Measurements from ENCODE around the gene VWA5A.
A peak's percentile ranks its signal among the peaks of the same experiment; 100 is the strongest.
"Not testable (repeated sequence)": the region's sequence is repeated elsewhere in the genome, so short reads cannot be mapped to it uniquely, and the experiment has no call there.

VWA5A gene

DNA sequence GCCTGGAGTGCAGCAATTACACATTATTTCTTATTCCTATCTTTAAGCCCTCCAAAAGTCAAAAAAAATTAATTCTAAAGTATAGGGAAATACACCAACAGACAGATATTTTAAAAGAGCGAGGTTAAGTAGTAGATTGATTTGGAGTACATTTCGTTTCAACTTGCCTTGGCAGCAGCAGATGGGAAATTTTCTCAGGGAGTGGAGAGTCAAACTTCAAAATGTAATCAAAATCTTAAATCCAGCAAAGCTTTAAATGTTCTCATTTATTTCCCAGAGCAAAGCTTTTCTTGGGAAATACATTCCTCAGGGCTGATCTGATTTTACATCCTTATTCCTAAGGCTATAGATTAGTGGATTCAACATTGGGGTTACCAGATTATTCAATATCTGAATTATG is 21.9 kb upstream of the VWA5A start:
- DNase-seq, result no peak

DNA sequence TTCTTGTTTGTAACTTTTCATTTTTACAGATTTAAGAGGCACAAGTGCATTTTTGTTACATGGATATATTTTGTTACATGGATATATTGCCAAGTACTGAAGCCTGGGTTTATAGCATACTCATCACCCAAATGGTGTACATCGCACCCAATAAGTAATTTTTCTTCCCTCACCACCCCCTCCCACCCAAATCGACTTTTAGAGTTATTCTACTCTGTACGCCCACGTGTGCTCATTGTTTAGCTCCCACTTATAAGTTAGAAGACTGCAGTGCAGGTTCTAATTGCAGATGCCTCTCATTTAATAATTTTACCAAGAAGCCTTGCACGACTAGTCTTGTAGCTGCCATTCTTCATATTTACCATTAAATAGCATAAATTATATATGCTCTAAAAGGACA is 20.5 kb upstream of the VWA5A start:
- DNase-seq, result no peak

DNA sequence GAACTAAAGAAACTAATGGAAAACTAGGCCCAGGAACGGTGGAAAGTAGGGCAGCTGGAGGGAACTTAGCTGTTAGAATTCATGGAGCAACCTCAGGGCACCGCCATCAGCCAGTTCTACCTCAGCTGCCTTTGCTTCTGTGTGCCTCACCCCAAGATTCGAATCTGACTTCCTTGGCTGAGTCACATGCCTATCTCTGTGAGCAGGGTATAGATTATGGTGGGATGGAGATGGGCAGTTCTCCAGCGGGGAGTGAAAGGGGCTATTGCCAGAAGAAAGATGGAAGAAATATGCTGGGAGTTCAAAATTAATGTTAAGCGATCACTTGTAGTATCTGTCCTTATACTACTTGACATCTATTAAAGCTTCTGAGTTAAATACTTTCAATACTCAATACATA is 18.9 kb upstream of the VWA5A start:
- peak; percentile 63 for DNase-seq

DNA sequence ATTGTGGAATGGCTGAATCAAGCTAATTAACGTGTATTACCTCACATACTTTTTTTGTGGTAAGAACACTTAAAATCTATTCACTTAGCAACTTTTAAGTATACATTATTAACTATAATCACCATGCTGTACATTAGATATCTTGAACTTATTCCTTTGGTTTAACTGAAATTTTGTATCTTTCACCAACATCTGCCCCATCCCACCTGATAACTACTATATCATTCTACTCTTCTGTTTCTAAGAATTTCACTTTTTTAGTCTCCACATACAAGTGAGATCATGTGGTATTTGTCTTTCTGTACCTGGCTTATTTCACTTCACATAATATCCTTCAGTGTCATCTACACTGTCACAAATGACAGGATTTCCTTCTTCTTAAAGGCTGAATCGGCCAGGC is 17.1 kb upstream of the VWA5A start:
- peak; percentile 64 for DNase-seq

DNA sequence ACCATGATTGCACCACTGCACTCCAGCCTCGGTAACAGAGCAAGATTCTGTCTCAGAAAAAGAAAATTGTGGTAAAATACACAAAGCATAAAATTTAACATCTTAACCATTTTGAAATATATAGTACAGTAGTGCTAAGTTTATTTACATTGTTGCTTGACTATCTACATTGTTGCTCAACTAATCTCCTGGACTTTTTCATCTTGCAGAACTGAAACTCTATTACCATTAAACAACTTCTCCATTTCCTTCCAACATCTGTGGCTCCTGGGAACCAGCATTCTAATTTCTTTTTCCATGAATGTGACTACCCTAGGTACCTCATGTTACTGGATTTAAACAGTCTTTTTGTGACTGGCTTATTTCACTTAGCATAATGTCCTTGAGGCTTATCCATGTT is 13.5 kb upstream of the VWA5A start:
- DNase-seq, result peak; percentile 53

DNA sequence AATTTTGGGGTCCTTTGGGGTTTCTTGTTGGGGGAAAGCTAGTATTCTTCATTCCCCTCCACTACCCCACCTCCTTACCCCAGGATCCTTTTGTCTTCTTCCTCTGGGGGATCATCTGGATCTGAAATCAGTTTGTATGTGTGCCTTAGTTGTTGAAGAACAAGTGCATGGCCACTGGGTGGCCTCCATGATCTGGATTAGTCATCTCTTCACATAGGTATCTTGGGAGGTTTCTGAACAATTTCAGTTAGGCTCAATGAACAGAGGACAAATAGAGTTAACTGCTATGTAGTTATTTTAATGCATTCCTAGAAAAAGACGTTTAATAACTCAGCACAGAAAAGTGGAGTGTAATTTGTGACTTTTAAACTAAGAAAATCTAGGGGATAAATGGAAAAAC is 7.1 kb upstream of the VWA5A start:
- peak; percentile 92 for DNase-seq

DNA sequence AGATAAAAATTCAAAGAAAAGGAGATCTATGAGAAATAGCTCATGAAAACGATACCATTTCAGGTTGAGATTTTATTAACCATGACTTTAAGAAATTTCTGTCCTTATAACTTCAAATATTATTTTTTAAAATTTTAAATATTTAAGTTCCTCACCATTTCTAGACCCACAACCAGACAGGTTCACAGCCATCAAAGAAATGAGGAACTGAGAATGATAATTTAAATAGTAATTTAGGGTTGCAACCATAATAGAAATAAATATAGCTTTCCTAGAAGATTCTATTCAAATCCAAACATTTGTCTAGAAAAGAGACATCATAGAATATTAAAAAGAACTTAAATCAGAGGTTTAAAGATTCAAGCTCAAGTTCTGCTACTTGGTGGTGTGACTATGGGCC is 5.9 kb upstream of the VWA5A start:
- DNase-seq, result no peak

DNA sequence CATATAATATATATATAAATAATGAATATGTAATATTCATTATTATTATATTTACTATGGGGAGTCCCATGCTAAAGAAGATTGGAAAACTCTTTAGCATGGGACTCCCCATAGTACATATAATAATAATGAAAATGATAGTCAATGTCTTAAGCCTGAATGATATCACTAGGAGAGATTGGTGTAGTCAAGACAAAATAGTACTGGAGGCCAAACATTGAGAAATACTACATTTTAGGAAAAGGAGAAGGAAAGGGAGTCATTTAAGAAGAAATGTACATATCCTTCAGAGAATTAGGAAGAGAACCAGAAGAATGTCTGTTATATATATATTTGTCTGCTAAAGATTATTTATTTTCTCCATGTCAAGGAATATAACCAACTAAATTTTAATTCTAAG is 5.0 kb upstream of the VWA5A start:
- DNase-seq, result no peak

DNA sequence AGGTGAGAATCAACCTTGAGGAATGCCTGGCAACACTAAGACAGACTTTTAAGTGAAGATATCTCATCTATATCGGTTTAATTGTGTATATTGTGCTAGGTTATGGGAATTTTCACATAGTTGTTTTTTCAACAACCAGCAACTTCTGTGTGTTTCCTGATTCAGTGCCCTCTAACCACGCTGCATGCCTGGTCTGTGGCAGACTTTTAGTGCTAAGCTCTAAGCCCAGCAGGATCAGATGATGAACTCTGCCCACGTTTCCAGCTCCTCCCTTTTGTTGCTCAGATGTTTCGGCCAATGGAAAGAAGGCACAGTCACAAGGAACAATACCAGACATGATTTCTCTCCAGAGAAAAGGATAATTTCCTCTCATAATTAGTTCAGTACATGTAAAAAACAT is 1.4 kb upstream of the VWA5A start:
- peak; percentile 44 for DNase-seq

DNA sequence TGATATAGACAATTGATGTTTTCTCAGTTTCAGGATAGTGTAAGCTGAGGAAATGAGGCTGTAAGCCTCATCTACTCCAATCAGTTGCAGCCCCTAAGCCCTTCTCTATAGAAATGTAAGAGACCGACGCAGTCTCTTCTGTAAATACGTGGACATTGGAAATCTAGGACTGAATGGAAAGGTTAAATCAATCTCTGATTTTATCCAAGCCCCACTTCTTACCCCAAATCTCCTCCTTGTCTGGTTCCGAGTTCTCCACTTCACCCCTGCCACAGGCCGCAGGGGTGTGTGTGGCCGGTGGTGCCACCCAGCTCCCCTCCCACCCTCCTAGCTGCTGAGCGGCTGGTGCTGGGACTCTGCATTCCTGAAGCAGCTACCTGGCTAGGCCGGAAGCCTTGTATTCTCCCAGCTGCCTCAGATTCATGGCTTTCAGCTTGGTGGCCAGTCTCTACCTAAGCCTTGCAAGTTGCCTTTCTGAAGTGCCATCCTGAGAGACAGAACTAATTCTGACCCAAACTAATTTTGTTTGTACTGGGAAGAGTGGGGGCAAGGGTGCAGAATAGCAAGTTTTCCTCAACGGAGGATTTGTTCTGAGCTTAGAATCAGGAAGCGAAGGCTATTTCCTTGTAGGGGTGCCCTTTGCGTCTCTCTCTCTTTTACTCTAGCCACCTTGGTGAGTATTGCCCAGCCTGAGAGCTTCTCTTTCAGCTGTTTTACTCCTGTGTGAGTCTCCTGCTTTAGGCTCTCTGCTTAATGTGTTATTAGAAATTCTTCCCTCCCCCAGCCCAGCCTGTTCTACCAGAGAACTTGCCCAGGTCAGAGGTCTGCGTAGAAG is 749 bp downstream of the VWA5A start:
- no peak for DNase-seq

DNA sequence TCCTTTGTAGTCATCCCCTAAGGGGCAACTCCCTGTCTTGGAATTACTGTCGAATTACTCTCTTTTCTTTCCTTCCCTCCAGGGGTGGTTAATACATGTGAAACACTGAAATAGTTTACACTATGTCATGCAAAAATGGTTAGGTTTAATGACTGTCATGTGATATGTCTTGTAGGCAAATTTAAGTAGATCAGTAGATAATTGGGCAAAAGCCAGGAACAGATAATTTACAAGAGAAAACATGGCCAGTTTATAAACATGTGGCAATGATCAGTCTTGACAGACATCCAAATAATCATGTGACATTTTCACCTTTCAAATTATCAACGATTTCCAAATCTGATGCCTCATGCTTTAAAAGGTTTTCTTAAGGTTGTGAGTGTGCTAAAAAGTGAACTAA is 3.9 kb downstream of the VWA5A start:
- DNase-seq, result no peak

DNA sequence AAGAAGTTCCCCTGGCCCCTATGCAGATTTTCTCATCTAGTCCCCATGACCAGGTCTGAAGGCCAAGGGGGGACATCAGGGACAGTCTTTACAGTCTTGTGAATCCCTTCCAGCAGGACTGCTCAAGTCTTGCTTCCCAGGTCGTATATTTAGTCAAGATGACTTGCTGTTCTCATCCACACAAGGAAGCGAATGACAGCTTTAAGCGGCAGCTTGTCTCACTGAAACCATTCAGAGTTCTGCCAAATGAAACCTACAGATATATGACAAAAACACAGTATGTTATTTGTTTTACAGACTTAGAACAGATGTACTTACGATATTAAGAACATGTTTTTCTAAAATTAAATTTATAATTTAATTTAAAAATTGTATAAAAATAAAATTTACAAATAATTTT is 5.6 kb downstream of the VWA5A start:
- no peak for DNase-seq

DNA sequence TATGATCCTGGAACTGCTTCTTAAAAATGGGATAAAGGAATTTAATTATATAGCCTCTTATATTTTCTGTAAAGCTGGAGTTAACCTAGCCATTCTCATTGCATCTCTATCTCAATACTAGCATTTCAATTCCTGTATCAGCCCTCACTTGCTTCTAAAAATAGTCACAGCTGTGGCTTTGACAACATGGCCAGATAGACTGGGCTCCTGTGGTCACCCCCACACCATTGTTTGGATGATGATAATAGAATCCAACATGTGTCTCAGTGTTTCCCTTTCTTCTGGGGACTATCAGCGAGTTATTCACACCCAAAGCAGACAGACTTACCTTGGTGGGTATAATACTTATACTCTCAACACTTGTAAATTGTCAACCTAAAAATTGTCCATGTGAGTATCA is 6.9 kb downstream of the VWA5A start:
- DNase-seq, result peak; percentile 96

DNA sequence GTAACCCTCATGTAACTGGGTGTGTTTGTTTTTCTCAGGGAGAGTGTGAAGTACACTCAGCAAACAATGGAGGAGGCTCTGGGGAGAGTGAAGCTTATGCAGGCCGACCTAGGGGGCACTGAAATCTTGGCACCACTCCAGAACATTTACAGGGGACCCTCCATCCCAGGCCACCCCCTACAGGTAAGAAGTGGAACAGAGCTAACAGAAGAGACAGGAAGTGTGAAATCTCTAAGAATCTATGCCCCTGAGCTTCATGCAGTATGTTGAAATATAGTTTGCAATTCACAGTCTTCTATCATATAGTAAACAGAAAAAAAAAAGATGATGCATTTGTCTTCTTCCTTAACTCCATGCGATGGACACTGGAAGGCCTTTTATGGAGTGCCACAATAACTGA is 8.4 kb downstream of the VWA5A start:
- no peak for DNase-seq

DNA sequence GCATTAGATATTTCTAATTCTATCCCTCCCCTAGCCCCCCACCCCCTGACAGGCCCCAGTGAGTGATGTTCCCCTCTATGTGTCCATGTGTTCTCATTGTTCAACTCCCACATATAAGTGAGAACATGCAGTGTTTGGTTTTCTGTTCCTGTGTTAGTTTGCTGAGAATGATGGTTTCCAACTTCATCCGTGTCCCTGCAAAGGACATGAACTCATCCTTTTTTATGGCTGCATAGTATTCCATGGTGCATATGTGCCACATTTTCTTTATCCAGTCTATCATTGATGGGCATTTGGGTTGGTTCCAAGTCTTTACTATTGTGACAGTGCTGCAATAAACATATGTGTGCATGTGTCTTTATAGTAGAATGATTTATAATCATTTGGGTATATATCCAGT is 11.9 kb downstream of the VWA5A start:
- not testable (repeated sequence) for DNase-seq

DNA sequence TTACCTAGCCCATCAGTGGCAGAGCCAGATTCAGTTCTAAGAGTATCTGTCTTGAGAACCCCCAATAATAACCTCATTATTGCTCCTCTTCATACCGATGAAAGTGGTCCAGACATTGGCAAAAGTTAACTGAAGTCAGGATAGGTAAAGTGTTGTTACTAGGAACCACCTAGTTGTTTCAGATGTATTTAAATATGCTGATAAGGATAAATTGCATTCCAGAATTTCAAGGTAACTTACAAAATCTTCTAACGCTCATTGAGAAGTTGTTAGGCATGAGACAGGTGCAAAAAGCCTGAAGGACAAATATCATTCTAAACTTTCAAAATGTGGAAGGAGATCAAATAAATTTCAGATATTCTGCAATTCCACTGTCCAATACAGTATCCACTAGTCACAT is 27.8 kb downstream of the VWA5A start:
- no peak for DNase-seq

DNA sequence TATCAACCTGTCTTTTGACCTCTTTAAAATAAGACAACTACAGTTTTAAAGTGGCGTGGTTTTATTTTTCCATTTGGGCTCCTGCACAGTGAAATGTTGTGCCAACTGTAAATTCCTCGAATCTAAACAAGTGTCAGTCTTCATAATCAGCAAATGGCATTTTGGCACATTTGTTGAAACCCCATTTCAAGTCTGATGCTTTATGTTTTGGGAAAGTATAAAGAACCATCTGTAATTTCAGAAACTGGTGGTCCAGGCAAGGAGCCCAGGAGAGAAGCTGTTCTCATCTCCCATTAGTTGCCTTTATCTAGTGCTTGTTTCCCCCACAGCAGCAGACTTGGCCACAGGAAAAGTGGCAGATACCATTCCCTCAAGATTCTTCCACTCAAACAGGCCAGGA is 32.7 kb downstream of the VWA5A start:
- DNase-seq, result no peak

DNA sequence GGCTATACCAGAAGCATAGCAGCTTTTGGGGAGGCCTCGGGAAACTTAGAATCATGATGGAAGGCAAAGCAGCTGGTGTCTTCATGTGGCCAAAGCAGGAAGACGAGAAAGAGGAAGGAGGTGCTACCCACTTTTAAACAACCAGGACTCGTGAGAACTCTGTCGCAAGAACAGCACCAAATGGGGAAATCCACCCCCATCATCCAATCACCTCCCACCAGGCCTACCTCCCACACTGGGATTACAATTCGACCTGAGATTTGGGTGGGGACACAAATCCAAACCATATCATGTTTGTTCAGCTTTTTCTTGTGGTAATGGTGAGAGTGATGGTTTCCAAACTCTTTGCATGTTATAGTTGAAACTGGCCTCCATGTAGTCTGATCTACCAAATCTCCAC is 35.4 kb downstream of the VWA5A start:
- DNase-seq, result peak; percentile 90

DNA sequence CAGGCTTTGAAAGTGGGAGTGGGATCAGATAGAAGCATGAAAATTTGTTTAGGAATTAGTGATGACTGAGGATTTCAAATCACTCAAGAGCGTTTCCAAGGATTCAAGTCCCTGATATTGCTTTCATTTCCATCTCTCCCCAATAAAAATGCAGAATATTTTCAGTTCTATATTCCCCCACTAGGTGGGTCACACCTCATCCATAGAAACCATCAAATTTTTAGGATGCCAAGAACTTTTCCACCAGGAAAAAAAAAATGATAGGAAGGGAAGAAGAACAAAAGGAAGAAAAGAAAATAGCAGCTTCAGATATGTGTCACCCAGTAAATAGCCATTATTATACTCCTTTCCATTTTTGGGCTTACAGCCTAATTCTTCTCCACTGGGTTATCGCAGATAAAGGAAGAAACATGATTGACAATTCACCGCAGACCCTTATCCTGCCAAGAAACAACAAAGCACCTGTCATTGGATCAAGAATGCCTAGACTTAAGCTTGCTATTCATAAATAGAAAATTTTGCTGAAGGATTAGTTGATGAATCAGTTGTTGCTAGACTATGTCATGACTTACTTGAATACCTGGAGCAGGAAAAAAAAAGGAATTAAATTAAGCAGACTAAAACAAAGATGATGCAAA is 37.6 kb downstream of the VWA5A start:
- no peak for DNase-seq

DNA sequence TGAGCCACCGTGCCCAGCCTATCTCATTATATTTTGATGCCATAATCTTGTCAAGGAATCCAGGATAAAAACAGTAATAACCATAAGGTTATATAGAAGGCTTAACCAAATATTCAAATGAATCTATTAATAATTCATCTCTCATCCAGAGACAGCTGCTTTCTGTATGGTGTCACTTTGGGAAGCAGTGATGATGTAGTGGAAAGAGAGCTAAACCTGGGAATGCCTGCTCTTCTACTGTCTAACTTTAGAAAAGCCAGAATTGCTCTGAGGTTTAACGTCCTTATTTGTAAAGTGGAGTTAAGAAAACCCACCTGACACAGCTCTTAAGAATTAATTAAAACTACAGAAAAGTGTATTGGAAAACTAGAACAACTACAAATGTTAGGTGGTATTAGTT is 38.6 kb downstream of the VWA5A start:
- no peak for DNase-seq

DNA sequence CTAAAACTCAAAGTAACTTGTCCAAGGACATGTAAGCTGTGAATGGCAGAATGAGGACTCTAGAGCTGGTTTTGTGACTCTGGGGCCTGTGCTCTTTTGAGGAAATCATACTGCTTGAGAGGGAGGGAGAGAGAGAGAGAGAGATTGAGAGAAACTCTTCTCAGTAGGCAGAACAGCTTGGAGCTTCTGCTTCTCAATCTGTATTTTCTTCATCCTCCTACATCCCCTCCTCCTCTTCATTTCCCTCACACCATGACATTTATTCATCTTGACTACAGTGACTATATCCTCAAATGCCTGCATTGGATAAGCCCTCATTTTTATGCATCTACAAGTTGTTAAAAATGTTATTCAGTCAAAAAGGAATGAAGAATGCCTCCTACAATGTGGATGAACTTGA is 44.2 kb downstream of the VWA5A start:
- no peak for DNase-seq

DNA sequence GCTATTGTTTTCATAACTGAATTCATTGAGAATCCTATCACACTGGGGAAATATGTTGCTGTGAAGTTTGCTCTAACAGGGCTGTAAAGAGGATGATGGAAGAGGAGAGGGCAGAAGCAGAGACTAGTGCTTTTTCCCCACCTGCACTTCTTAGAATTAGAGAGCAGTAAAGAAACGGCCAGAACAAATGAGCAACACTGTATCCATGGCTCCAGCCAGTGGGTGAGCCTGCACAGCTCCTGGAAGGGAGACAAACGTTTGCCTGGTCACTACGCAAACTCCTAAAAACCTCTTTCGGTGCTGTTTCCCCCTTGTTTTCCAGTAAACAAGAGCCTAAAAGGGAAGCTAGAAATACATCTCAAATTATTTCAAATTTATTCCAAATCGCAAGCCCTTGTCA is 45.7 kb downstream of the VWA5A start:
- no peak for DNase-seq

DNA sequence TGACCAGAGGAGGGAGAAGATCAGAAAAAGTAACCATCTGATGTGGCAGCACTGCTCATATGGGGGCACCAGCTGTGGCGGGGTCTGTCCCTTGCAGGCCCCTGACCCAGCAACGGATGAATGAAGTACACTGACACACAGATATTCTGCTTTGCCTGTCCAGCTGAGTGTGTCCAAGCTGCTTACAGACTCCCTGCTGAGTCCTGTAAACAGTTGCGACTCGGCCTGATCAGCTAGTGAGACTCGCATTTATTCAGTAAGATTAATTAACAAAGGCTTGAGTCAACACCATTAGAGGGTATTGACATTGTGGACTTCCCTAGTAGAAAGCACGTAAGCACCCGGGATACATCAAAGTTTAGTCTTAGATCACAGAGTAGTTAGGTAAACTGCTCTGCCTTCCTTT is 52.6 kb downstream of the VWA5A start:
- DNase-seq, result no peak

DNA sequence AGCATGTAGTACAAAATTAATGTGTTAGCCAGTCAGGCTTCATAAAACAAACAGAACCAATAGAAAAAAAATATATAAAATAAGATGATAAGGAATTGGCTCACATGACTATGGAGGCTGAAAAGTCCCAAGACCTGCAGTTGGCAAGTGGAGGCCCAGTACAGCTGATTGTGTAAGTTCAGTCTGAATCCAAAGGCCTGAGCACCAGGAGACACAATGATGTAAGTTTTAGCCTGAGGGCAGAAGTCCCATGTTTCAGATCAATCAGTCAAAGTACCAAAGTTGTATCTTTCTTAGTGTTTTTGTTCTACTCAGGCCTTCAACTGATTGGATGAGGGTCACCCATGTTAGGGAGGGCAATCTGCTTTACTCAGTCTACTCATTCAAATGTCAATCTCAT is 53.5 kb downstream of the VWA5A start:
- no peak for DNase-seq

DNA sequence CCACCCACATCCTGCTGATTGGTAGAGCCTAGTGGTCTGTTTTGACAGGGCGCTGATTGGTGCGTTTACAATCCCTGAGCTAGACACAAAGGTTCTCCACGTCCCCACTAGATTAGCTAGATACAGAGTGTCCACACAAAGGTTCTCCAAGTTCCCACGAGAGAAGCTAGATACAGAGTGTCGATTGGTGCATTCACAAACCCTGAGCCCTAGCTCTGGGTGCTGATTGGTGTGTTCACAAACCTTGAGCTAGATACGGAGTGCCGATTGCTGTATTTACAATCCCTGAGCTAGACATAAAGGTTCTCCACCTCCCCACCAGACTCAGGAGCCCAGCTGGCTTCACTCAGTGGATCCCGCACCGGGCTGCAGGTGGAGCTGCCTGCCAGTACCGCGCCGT is 55.1 kb downstream of the VWA5A start:
- not testable (repeated sequence) for DNase-seq

All from OCI-M1 (cell line).